AG04450 (cell line): ENCODE results near the gene ARHGAP8. TPM values are rescaled to one million over a fixed set of nuclear protein-coding genes. Genes with fewer than 3 reads are reported as not detected.

Experiments
- CTCF ChIA-PET: fragments of 300-600, 350-600 bp; formaldehyde crosslinking; extraction: SDS; loops from one replicate; lab custom pipeline; 2022; ENCODE audit warnings: antibody characterized with exemption, inconsistent platforms; lab: Charles Lee
- POLR2A ChIA-PET: fragments of 350-600 bp; formaldehyde crosslinking; extraction: SDS; loops from one replicate; lab custom pipeline; 2021; ENCODE audit warnings: antibody characterized with exemption, inconsistent platforms; lab: Yijun Ruan, JAX
- DNase-seq: peaks from one replicate; pipeline ENCODE4 v3.0.0-alpha.2; 2011; ENCODE audit warnings: low read depth, low spot score
- H3K27ac ChIP-seq: one replicate; pipeline ENCODE4 v1.5.1; 2012; ENCODE audit warnings: low read depth, low read length, control low read depth
- H3K27me3 ChIP-seq: one replicate; pipeline ENCODE4 v1.6.0; 2012; ENCODE audit warnings: low read length; ENCODE audit not compliant: control insufficient read depth, insufficient read depth
- H3K4me3 ChIP-seq: 2 replicates; pipeline ENCODE4 v1.5.1; 2011; ENCODE audit warnings: mild to moderate bottlenecking, low read depth, low read length, control low read depth
- H3K9me3 ChIP-seq: 2 replicates; pipeline ENCODE4 v1.5.1; 2012; ENCODE audit warnings: low read length; ENCODE audit not compliant: control insufficient read depth, insufficient read depth
- CTCF ChIP-seq: IDR thresholded peaks from 2 replicates; pipeline ENCODE4 v1.5.1; 2011; ENCODE audit warnings: low read depth, low read length, control low read depth, inconsistent platforms
- polyA plus RNA-seq: library from polyadenylated mRNA; depleted of rRNA; stranded (reverse); fragments of >200 nt; gene quantifications from 2 replicates; pipeline ENCODE4 v1.2.3, GENCODE V29; 2011

Gene ARHGAP8
- polyA plus RNA-seq, 1 experiment, result 0.16 TPM

- DNase-seq, result no peak
- ChIA-PET CTCF (interaction anchor here (0.5 kb wide), 1 partner anchor 12 kb away, joined by 6 read pairs; no protein-coding TSS in a partner anchor), POLR2A (no interaction called here)
- no peak overlapping the region for H3K4me3 ChIP-seq
- H3K27me3 ChIP-seq, result peaks cover 48% of the 10 kb centered on the region
- H3K27ac ChIP-seq, result no peak overlapping the region
- TF ChIP-seq CTCF, result no peak
- peaks cover 4% of the 10 kb centered on the region; the same call in 1 of the 2 replicates for H3K9me3 ChIP-seq
Measured at GRCh38 chr22:44840611-44841322, 88.4 kb downstream of the ARHGAP8 start.

GRCh38 chr22:44842417-44842816 is 90.0 kb downstream of the ARHGAP8 start:
- ChIA-PET CTCF (interaction anchor here (2.1 kb wide), 1 partner anchor 22 kb away, joined by 6 read pairs; no protein-coding TSS in a partner anchor), POLR2A (no interaction called here)
- DNase-seq, result no peak
- Histone ChIP-seq H3K4me3 (no peak overlapping the region), H3K9me3 (peaks cover 4% of the 10 kb centered on the region; the same call in 1 of the 2 replicates), H3K27ac (no peak overlapping the region), H3K27me3 (peaks cover 45% of the 10 kb centered on the region)
- TF ChIP-seq CTCF, result no peak

- ChIA-PET POLR2A (no interaction called here), CTCF (no interaction called here)
- no peak overlapping the region for H3K27ac ChIP-seq
- TF ChIP-seq CTCF, result no peak
- H3K27me3 ChIP-seq, result peaks cover 25% of the 10 kb centered on the region
- H3K9me3 ChIP-seq, result peaks cover 4% of the 10 kb centered on the region; the same call in 1 of the 2 replicates
- no peak for DNase-seq
- no peak overlapping the region for H3K4me3 ChIP-seq
Measured at GRCh38 chr22:44845191-44845590, 92.8 kb downstream of the ARHGAP8 start.

GRCh38 chr22:44845796-44846720 is 93.7 kb downstream of the ARHGAP8 start:
- TF ChIP-seq CTCF, result no peak
- CTCF ChIA-PET, result no interaction called here
- no peak for DNase-seq
- Histone ChIP-seq H3K27me3 (peaks cover 17% of the 10 kb centered on the region), H3K4me3 (no peak overlapping the region), H3K9me3 (peaks cover 4% of the 10 kb centered on the region; the same call in 1 of the 2 replicates), H3K27ac (no peak overlapping the region)
- POLR2A ChIA-PET, result no interaction called here
